ENCODE measurements around the gene SPX.

- TF ChIP-seq CTCF (IDR thresholded peaks at IDR 0.05): no peak
- no peak for TF ChIP-seq POLR2A (IDR thresholded peaks at IDR 0.05)
Observed at GRCh38 chr12:21547437-21547836, 21.3 kb downstream of the SPX start.
